SK-N-SH (cell line): ENCODE measurements around the gene ZCCHC13.

Experiments used
- FOSL2 ChIP-seq: IDR thresholded peaks from 2 replicates; pipeline ENCODE4 v1.4.0; 2012; ENCODE audit warnings: low read depth, mild to moderate bottlenecking, moderate library complexity, borderline replicate concordance
- FOXM1 ChIP-seq: IDR thresholded peaks from 2 replicates; pipeline ENCODE4 v1.4.0; 2012; ENCODE audit warnings: low read depth, mild to moderate bottlenecking
- MEF2A ChIP-seq: IDR thresholded peaks from 2 replicates; pipeline ENCODE4 v1.4.0; 2012; ENCODE audit warnings: low read depth, borderline replicate concordance
- NRF1 ChIP-seq: IDR thresholded peaks from 2 replicates; pipeline ENCODE4 v1.6.1; 2012; ENCODE audit warnings: low read depth, mild to moderate bottlenecking, low read length
- POLR2AphosphoS5 ChIP-seq: IDR thresholded peaks from 2 replicates; pipeline ENCODE4 v1.6.1; 2012; ENCODE audit warnings: low read depth, low read length
- SIN3A ChIP-seq: IDR thresholded peaks from 2 replicates; pipeline ENCODE4 v1.6.1; 2012; ENCODE audit warnings: low read depth, mild to moderate bottlenecking, low read length, moderate library complexity, borderline replicate concordance
- USF1 ChIP-seq: IDR thresholded peaks from 2 replicates; pipeline ENCODE4 v1.4.0; 2012; ENCODE audit warnings: low read depth, borderline replicate concordance
- TF ChIP-seq, protein P1 (sequence below): fragments of 200-600 bp; sonication (generic); IDR thresholded peaks from 2 replicates; pipeline ENCODE4 v1.6.1; 2017; ENCODE audit warnings: antibody characterized with exemption, mild to moderate bottlenecking, moderate library complexity

DNA sequence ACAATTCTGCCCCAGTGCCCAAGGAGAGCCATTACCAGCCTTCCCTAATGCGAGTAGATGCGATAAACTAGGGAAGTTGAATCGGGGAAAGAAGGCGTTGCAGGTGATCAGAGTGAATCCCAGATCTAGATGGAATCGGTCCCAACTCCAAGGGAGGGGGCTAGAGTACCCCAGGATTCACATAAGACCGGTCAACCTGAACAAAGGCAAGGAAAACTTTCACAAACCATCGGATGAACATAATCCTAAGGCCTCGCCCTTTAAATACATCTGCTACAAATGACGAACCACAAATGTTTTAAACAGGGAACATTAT lies 11.2 kb upstream of the ZCCHC13 start:
- TF ChIP-seq, protein P1, sequence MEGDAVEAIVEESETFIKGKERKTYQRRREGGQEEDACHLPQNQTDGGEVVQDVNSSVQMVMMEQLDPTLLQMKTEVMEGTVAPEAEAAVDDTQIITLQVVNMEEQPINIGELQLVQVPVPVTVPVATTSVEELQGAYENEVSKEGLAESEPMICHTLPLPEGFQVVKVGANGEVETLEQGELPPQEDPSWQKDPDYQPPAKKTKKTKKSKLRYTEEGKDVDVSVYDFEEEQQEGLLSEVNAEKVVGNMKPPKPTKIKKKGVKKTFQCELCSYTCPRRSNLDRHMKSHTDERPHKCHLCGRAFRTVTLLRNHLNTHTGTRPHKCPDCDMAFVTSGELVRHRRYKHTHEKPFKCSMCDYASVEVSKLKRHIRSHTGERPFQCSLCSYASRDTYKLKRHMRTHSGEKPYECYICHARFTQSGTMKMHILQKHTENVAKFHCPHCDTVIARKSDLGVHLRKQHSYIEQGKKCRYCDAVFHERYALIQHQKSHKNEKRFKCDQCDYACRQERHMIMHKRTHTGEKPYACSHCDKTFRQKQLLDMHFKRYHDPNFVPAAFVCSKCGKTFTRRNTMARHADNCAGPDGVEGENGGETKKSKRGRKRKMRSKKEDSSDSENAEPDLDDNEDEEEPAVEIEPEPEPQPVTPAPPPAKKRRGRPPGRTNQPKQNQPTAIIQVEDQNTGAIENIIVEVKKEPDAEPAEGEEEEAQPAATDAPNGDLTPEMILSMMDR: no peak
- TF ChIP-seq MEF2A (no peak), USF1 (no peak), FOXM1 (no peak), NRF1 (no peak), SIN3A (no peak), FOSL2 (no peak), POLR2AphosphoS5 (no peak)
